ENCODE results near the gene OR2AE1. TPM values are rescaled to one million over a fixed set of nuclear protein-coding genes. Genes with fewer than 3 reads are reported as not detected.

Gene OR2AE1
- total RNA-seq, 1 donor from 2014 or later: not detected

Small RNAs within 50 kb of the gene (small RNA-seq; reads per million reads assigned to genes)
- gene AC011904.1 (ENCODE audit: low replicate concordance) (not detected), gene CYP3A52P (ENCODE audit: low replicate concordance) (not detected)

Other genes starting within 250 kb of the OR2AE1 start
- gene CYP3A5, start 197.0 kb downstream of the OR2AE1 start, total RNA-seq: 24.9 TPM
- 0.39 TPM for gene CYP3A7, start 141.8 kb downstream of the OR2AE1 start, total RNA-seq
- 2.6 TPM for gene CYP3A4, start 92.8 kb downstream of the OR2AE1 start, total RNA-seq
- gene CYP3A43, start 49.0 kb downstream of the OR2AE1 start, total RNA-seq: not detected
- 19.1 TPM for gene TRIM4, start 42.5 kb upstream of the OR2AE1 start, total RNA-seq
- 0.49 TPM for gene GJC3, start 52.6 kb upstream of the OR2AE1 start, total RNA-seq
- 39.4 TPM for gene AZGP1, start 99.0 kb upstream of the OR2AE1 start, total RNA-seq
- gene ZKSCAN1, start 138.6 kb upstream of the OR2AE1 start, total RNA-seq: 38.1 TPM
- 8.4 TPM for gene ZSCAN21, start 172.7 kb upstream of the OR2AE1 start, total RNA-seq
- gene ZNF3, start 204.7 kb upstream of the OR2AE1 start, total RNA-seq: 24.8 TPM
- 46.1 TPM for gene COPS6, start 211.9 kb upstream of the OR2AE1 start, total RNA-seq
- 47.5 TPM for gene MCM7, start 224.4 kb upstream of the OR2AE1 start, total RNA-seq
- gene AP4M1, start 224.6 kb upstream of the OR2AE1 start, total RNA-seq: 12.8 TPM
- 16.3 TPM for gene TAF6, start 242.3 kb upstream of the OR2AE1 start, total RNA-seq
- gene CNPY4, start 242.6 kb upstream of the OR2AE1 start, total RNA-seq: 23.4 TPM
- 1.1 TPM for gene MBLAC1, start 249.9 kb upstream of the OR2AE1 start, total RNA-seq

Data from skin of body (tissue), 2 donors.